Right kidney (tissue), 1 donor: ENCODE results near the gene HTT.
"Not testable (repeated sequence)": the region's sequence is repeated elsewhere in the genome, so short reads cannot be mapped to it uniquely, and the experiment has no call there.

Experiments
- DNase-seq: peaks from one replicate; pipeline ENCODE4 v3.0.0-alpha.2; 2016

The HTT gene

DNA sequence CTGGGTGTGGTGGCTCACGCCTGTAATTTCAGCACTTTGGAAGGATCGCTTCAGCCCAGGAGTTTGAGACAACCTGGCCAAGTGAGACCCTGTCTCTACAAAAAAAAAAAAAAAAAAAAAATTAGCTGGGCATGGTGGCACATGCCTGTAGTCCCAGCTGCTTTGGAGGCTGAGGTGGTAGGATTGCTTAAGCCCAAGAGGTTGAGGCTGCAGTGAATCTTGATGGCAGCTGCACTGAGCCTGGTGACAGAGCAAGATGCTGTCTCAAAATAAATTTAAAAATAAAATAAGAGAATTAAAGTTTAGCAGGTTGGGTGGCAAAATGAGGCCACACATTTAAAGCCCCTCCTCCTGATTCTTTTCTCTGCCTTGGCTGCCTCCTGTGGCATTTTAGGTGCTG, 47.1 kb downstream of the HTT start:
- no peak for DNase-seq

GRCh38 chr4:3122081-3122563, 47.6 kb downstream of the HTT start:
- peak; percentile 37 for DNase-seq

GRCh38 chr4:3123181-3123671, 48.7 kb downstream of the HTT start:
- peak; percentile 12 for DNase-seq

DNA sequence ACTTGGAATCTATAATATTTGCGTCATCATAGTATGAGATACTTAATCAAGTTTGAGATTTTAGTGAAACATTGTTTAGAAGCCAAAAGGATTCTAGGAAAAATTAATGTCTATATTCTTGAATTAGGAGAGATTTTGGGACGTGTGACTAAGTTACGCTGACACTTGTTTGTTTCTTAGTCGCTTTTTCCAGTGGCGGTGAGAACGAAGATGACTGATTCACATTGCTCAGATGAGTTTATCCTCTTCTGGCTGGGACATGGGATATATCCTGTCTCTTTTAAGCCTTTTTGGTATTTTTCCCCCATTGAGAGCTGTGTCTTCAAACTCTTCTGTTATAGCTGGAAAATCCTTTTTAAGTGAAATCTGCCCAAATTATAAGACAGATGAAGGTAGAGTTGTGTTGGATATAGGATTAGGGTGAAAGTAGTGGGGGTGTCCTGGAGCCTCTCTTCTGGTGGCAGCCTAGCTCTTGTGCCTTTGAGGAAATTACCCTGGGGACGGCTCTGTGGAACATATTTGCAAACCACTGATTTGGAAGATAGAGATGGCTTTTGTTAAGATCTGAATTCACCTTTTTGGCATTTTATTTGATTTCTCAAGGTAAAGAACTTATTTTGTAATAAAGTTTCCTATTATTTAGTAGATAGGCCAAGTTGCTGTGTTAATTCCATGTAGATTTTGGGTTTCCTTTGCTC, 49.7 kb downstream of the HTT start:
- no peak for DNase-seq

- DNase-seq = no peak
Measured at GRCh38 chr4:3127112-3127511, 52.6 kb downstream of the HTT start.

- no peak for DNase-seq
Measured at GRCh38 chr4:3128058-3128457, 53.6 kb downstream of the HTT start.

DNA sequence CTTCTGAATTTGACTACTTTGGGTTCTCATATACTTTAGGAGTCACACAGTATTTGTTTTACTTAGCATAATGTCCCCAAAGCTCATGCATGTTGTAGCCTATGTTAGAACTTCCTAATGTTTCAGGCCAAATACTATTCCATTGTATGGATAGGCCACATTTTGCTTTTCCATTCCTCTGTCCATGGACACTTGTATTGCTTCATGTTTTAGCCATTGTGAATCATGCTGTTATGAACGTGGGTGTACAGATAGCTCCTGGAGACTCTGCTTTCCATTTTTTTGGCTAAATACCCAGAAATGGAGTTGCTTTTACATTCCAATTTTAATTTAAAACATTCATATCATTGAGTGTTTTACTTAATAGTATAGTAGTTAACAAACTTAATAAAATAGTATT, 54.5 kb downstream of the HTT start:
- DNase-seq = no peak

- DNase-seq = no peak
Measured at GRCh38 chr4:3130201-3130600, 55.7 kb downstream of the HTT start.

- no peak for DNase-seq
Measured at GRCh38 chr4:3130826-3131225, 56.3 kb downstream of the HTT start.

DNA sequence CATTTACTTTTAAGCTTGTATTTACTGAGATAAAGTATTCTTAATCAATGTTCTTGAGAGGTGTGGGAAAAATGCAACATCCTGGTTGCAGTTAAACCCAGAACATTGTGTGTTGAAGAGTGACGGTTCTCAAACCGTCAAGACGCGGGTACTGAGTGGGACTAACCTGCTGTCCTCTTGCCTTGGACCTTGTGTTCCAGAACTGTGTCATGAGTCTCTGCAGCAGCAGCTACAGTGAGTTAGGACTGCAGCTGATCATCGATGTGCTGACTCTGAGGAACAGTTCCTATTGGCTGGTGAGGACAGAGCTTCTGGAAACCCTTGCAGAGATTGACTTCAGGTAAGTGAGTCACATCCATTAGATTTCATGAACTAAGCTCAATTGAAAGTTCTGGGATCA, 59.7 kb downstream of the HTT start:
- DNase-seq = no peak

- DNase-seq = no peak
Measured at GRCh38 chr4:3135155-3136011, 60.9 kb downstream of the HTT start.

- no peak for DNase-seq
Measured at GRCh38 chr4:3136454-3136853, 62.0 kb downstream of the HTT start.

- DNase-seq = no peak
Measured at GRCh38 chr4:3137908-3138307, 63.4 kb downstream of the HTT start.

- DNase-seq = no peak
Measured at GRCh38 chr4:3145234-3145924, 70.9 kb downstream of the HTT start.

DNA sequence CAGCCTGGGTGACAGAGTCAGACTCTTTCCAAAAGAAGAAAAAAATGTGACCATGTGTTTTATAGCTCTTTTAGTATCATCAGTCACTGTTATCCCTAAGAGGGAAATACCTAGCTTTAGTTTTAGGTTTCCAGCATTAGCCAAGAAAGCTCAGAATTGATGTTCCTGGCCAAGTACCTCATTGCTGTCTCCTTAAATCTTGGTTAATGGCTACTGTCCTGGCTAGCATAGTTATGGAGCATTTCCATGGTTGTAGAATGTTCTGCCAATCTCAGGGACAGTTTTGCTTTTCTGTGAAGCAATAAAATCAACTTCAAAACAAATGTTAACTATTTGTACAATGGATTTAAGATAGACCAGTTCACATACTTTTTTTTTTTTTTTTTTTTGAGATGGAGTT, 74.4 kb downstream of the HTT start:
- DNase-seq = no peak

DNA sequence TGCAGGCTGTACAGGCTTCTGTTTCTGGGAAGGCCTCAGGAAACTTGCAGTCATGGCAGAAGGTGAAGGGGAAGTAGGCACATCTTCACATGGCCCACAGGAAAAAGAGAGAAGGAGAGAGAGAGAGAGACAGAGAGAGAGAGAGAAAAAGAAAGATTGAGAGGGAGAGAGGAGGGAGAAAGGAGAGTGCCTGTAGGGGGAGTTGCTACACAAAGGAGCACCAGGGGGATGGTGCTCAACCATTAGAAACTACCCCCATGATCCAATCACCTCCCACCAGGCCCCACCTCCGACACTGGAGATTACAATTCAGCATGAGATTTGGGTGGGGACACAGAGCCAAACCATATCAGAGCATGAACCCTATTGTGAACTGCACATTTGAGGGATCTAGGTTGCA, 76.8 kb downstream of the HTT start:
- DNase-seq = not testable (repeated sequence)

DNA sequence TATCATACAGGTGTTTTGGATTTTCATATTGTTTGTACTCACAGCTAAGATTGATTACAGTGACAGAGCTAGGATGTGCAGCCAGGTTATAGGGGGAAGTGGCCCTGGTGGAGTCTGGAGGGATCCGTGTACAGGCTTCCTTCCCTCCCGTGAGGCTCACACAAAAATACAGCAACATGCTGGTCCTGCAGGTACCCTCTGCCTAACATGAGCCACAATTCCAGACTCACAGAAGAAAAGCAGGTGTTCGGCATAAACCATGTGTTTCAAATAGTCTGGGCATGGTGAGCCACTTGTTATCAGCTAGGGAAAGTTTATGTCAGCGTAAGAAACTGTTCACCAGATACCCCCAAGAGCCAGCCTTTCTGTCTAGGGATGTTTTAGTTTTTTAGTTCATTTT, 82.9 kb downstream of the HTT start:
- no peak for DNase-seq

- no peak for DNase-seq
Measured at GRCh38 chr4:3158841-3159240, 84.4 kb downstream of the HTT start.

DNA sequence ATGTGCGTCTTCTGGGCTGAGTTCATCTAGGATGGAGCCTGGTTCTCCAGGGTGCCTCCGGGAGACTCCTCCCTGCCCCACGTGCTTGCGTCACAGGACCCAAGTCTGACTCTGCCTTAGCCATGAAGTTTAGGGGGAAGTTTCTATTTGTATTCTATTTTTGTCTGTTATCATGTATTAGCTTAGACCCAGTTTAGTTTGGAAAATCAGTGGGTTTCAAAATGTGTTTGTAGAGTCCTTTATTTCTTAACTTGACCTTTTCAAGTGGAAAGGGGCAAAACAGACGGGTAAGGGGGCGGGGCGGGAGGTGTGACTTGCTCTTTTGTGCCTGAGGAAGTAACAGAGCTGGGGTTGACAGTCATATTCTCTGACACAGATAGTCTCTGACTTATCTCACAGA, 86.0 kb downstream of the HTT start:
- DNase-seq = no peak

DNA sequence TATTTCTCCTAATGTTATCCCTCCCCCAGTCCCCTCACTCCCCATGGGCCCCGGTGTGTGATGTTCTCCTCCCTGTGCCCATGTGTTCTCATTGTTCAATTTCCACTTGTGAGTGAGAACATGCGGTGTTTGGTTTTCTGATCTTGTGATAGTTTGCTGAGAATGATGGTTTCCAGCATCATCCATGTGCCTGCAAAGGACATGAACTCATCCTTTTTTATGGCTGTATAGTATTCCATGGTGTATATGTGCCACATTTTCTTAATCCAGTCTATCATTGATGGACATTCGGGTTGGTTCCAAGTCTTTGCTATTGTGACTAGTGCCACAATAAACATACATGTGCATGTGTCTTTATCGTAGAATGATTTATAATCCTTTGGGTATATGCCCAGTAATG, 86.6 kb downstream of the HTT start:
- not testable (repeated sequence) for DNase-seq

- DNase-seq = not testable (repeated sequence)
Measured at GRCh38 chr4:3166434-3166833, 92.0 kb downstream of the HTT start.

GRCh38 chr4:3168029-3168428, 93.5 kb downstream of the HTT start:
- no peak for DNase-seq
